H1 (cell line): ENCODE measurements around the gene MMP24. TPM values are rescaled to one million over a fixed set of nuclear protein-coding genes. Genes with fewer than 3 reads are reported as not detected.

ENCODE experiments used
- CTCF ChIA-PET: fragments of 300-600 bp; sonication (Branson Sonifier 250); formaldehyde crosslinking; loops from one replicate; lab custom pipeline; 2021; ENCODE audit not compliant: partially characterized antibody; lab: Charles Lee
- POLR2A ChIA-PET: fragments of 300-600 bp; sonication (Branson Sonifier 250); formaldehyde crosslinking; loops from one replicate; lab custom pipeline; 2021; ENCODE audit warnings: inconsistent platforms; ENCODE audit not compliant: partially characterized antibody; lab: Charles Lee
- DNase-seq, 2 experiments: peaks; one replicate each; pipeline versions ENCODE4 v3.0.0 to v3.0.0-alpha.2; 2010 to 2022; ENCODE audit warnings: low spot score in 2 of 2, low read depth in 1 of 2, mixed read lengths in 1 of 2
- FAIRE-seq: peaks from 2 replicates; lab custom pipeline; 2011; peaks lifted over from hg19 to GRCh38; lab: Jason Lieb, UNC
- H2AFZ ChIP-seq: 2 replicates; pipeline ENCODE4 v1.8.1; 2012; ENCODE audit warnings: low read length, inconsistent platforms
- H2AK5ac ChIP-seq: 2 replicates; pipeline ENCODE4 v1.6.1; 2013; ENCODE audit warnings: low read depth, low read length
- H2BK120ac ChIP-seq: replicated peaks from 2 replicates; pipeline ENCODE3; 2013; ENCODE audit warnings: low read depth, low read length, inconsistent platforms
- H2BK12ac ChIP-seq: 2 replicates; pipeline ENCODE4 v1.6.1; 2013; ENCODE audit warnings: low read depth, low read length
- H2BK15ac ChIP-seq: 2 replicates; pipeline ENCODE4 v1.6.1; 2013; ENCODE audit warnings: low read length
- H2BK20ac ChIP-seq: 2 replicates; pipeline ENCODE4 v1.6.1; 2013; ENCODE audit warnings: low read length
- H2BK5ac ChIP-seq: 2 replicates; pipeline ENCODE4 v1.6.1; 2013; ENCODE audit warnings: low read depth, low read length
- H3K14ac ChIP-seq: 2 replicates; pipeline ENCODE4 v1.6.1; 2013; ENCODE audit warnings: inconsistent platforms; ENCODE audit not compliant: insufficient read length
- H3K18ac ChIP-seq: 2 replicates; pipeline ENCODE4 v1.6.1; 2013; ENCODE audit warnings: low read length; ENCODE audit errors: extremely low read depth
- H3K23ac ChIP-seq: 2 replicates; pipeline ENCODE4 v1.6.1; 2013; ENCODE audit warnings: inconsistent platforms; ENCODE audit not compliant: insufficient read length
- H3K23me2 ChIP-seq: 2 replicates; pipeline ENCODE4 v1.6.1; 2013; ENCODE audit warnings: low read depth, low read length
- H3K27ac ChIP-seq: 2 replicates; pipeline ENCODE4 v1.6.1; 2011; ENCODE audit warnings: low read depth, low read length, inconsistent platforms
- H3K27me3 ChIP-seq, 4 experiments: replicated peaks in 1 of 4; 1 replicate in 1 of 4; 2 replicates in 3 of 4; pipeline versions ENCODE4 v1.6.1 to v1.8.1; 2011 to 2013; ENCODE audit warnings: low read length in 3 of 4, mild to moderate bottlenecking in 3 of 4, inconsistent platforms in 2 of 4, mixed read lengths in 2 of 4, moderate library complexity in 1 of 4; ENCODE audit not compliant: control insufficient read depth in 3 of 4, insufficient read depth in 3 of 4; ENCODE audit errors: extremely low read depth in 1 of 4
- H3K36me3 ChIP-seq, 4 experiments: 2 replicates each; pipeline versions ENCODE4 v1.6.1 to v1.8.1; 2011 to 2013; ENCODE audit warnings: mild to moderate bottlenecking in 4 of 4, low read length in 3 of 4, moderate library complexity in 2 of 4, control low read depth in 1 of 4, inconsistent platforms in 1 of 4; ENCODE audit not compliant: insufficient read depth in 4 of 4, control insufficient read depth in 2 of 4
- H3K4ac ChIP-seq: replicated peaks from 2 replicates; pipeline ENCODE3; 2013; ENCODE audit warnings: low read length, low read depth, mixed read lengths, inconsistent platforms; ENCODE audit not compliant: insufficient read length
- H3K4me1 ChIP-seq, 4 experiments: replicated peaks in 1 of 4; 1 replicate in 1 of 4; 2 replicates in 3 of 4; pipeline versions ENCODE4 v1.6.1 to v1.8.1; 2011 to 2013; ENCODE audit warnings: low read length in 3 of 4, inconsistent platforms in 2 of 4, mixed read lengths in 1 of 4; ENCODE audit not compliant: insufficient read depth in 4 of 4, control insufficient read depth in 3 of 4
- H3K4me2 ChIP-seq, 2 experiments: 2 replicates each; pipeline versions ENCODE4 v1.6.1 to v1.8.1; 2011 to 2013; ENCODE audit warnings: low read depth in 2 of 2, low read length in 2 of 2, control low read depth in 1 of 2, inconsistent platforms in 1 of 2, mild to moderate bottlenecking in 1 of 2; ENCODE audit not compliant: insufficient read depth in 1 of 2
- H3K4me3 ChIP-seq, 4 experiments: fragments of 200-600, 300-600 bp in 1 of 4; sonication (generic), shearing (Covaris generic), sonication (Bioruptor Twin) in 1 of 4; 2 replicates each; pipeline versions ENCODE4 v1.5.1 to v1.8.1; 2011 to 2016; ENCODE audit warnings: low read length in 4 of 4, low read depth in 3 of 4, control low read depth in 2 of 4, inconsistent platforms in 2 of 4, mild to moderate bottlenecking in 2 of 4, mixed read lengths in 1 of 4, moderate library complexity in 1 of 4; ENCODE audit not compliant: insufficient read depth in 2 of 4; ENCODE audit errors: extremely low read depth in 1 of 4
- H3K56ac ChIP-seq: replicated peaks from 2 replicates; pipeline ENCODE3; 2013; ENCODE audit warnings: low read depth, mild to moderate bottlenecking, mixed read lengths, low read length, inconsistent platforms; ENCODE audit not compliant: insufficient read length
- H3K79me1 ChIP-seq: 2 replicates; pipeline ENCODE4 v1.6.1; 2013; ENCODE audit warnings: low read depth, low read length, control low read depth
- H3K79me2 ChIP-seq, 2 experiments: 2 replicates each; pipeline versions ENCODE4 v1.6.1 to v1.8.1; 2012 to 2013; ENCODE audit warnings: low read length in 2 of 2, mild to moderate bottlenecking in 2 of 2, inconsistent platforms in 1 of 2; ENCODE audit not compliant: insufficient read depth in 2 of 2, control insufficient read depth in 1 of 2
- H3K9ac ChIP-seq, 4 experiments: replicated peaks in 1 of 4; 1 replicate in 1 of 4; 2 replicates in 3 of 4; pipeline versions ENCODE4 v1.6.1 to v1.8.1; 2011 to 2013; ENCODE audit warnings: low read depth in 3 of 4, low read length in 3 of 4, control low read depth in 2 of 4, mild to moderate bottlenecking in 2 of 4, moderate library complexity in 2 of 4, inconsistent platforms in 1 of 4; ENCODE audit errors: extremely low read depth in 1 of 4
- H3K9me3 ChIP-seq, 2 experiments: 2 replicates each; pipeline versions ENCODE4 v1.6.1 to v1.8.1; 2012 to 2013; ENCODE audit warnings: mild to moderate bottlenecking in 2 of 2, moderate library complexity in 2 of 2, control low read depth in 1 of 2, inconsistent platforms in 1 of 2, low read depth in 1 of 2, low read length in 1 of 2, mixed read lengths in 1 of 2; ENCODE audit not compliant: insufficient read depth in 2 of 2
- H4K20me1 ChIP-seq, 2 experiments: replicated peaks in 1 of 2; 2 replicates each; pipeline versions ENCODE3 to v1.8.1; 2011 to 2013; ENCODE audit warnings: inconsistent platforms in 2 of 2, low read length in 2 of 2, mild to moderate bottlenecking in 1 of 2; ENCODE audit not compliant: insufficient read depth in 2 of 2, control insufficient read depth in 1 of 2
- H4K5ac ChIP-seq: 2 replicates; pipeline ENCODE4 v1.6.1; 2013; ENCODE audit warnings: low read length, low read depth, mixed read lengths, inconsistent platforms; ENCODE audit not compliant: insufficient read length
- H4K8ac ChIP-seq: 2 replicates; pipeline ENCODE4 v1.8.0; 2013; ENCODE audit warnings: mild to moderate bottlenecking, moderate library complexity, low read length, inconsistent platforms; ENCODE audit not compliant: insufficient read depth; ENCODE audit errors: extremely low read depth
- H4K91ac ChIP-seq: replicated peaks from 2 replicates; pipeline ENCODE3; 2013; ENCODE audit warnings: low read length, mixed read lengths, inconsistent platforms; ENCODE audit not compliant: insufficient read length
- BRCA1 ChIP-seq: IDR thresholded peaks from 2 replicates; pipeline ENCODE4 v1.6.1; 2012; ENCODE audit warnings: low read depth, low read length, improper control_type of control experiment
- CEBPB ChIP-seq: IDR thresholded peaks from 2 replicates; pipeline ENCODE4 v1.6.1; 2012; ENCODE audit warnings: low read depth, low read length
- KDM1A ChIP-seq: fragments of 200-600, 300-600 bp; sonication (generic); IDR thresholded peaks from 2 replicates; pipeline ENCODE4 v1.7.1; 2016; ENCODE audit warnings: mild to moderate bottlenecking, low read length, borderline replicate concordance
- KDM4A ChIP-seq: IDR thresholded peaks from one replicate; pipeline ENCODE4 v1.7.1; 2012; ENCODE audit warnings: low read depth, mild to moderate bottlenecking, moderate library complexity, low read length, inconsistent platforms; ENCODE audit not compliant: severe bottlenecking
- SIN3A ChIP-seq, 2 experiments: IDR thresholded peaks in 1 of 2; conservative IDR thresholded peaks in 1 of 2; 2 replicates each; pipeline ENCODE4 v1.6.1; 2011 to 2012; ENCODE audit warnings: low read length in 2 of 2, improper control_type of control experiment in 1 of 2, low read depth in 1 of 2, mild to moderate bottlenecking in 1 of 2
- SP4 ChIP-seq: IDR thresholded peaks from 2 replicates; pipeline ENCODE4 v1.6.1; 2012; ENCODE audit warnings: low read length, inconsistent platforms
- SRF ChIP-seq: IDR thresholded peaks from 2 replicates; pipeline ENCODE4 v1.6.1; 2011; ENCODE audit warnings: mild to moderate bottlenecking, low read depth, low read length, moderate library complexity
- TCF12 ChIP-seq: IDR thresholded peaks from 2 replicates; pipeline ENCODE4 v1.6.1; 2011; ENCODE audit warnings: low read depth, mild to moderate bottlenecking, low read length
- ZNF274 ChIP-seq: IDR thresholded peaks from 2 replicates; pipeline ENCODE4 v1.7.0; 2012; ENCODE audit warnings: low read length, borderline replicate concordance; ENCODE audit errors: extremely low read depth
- WGBS, 2 experiments: shearing (Covaris generic) in 1 of 2; methylation state at CpG; one replicate each; pipeline versions ENCODE4 v1.1.6 to v1.1.7; 2013 to 2015; ENCODE audit warnings: low lambda C conversion rate in 2 of 2, mixed read lengths in 2 of 2, inconsistent platforms in 1 of 2, low coverage in 1 of 2, missing lambda C conversion rate in 1 of 2; ENCODE audit not compliant: insufficient replicate concordance in 2 of 2, insufficient coverage in 1 of 2, insufficient read length in 1 of 2; ENCODE audit errors: extremely low coverage in 1 of 2, missing lambda C conversion rate in 1 of 2; 5-methylcytosine and 5-hydroxymethylcytosine counted together
- polyA plus RNA-seq, 7 experiments: library from polyadenylated mRNA; depleted of rRNA in 3 of 7; stranded (reverse) in 5 of 7; unstranded in 2 of 7; fragments of >200 nt in 5 of 7; fragments of 200-250 nt in 2 of 7; gene quantifications; 1 replicate in 5 of 7; 2 replicates in 1 of 7; 4 replicates in 1 of 7; pipeline versions ENCODE4 v1.2.1 to v1.2.3, GENCODE V29; 2011 to 2013; ENCODE audit warnings: missing spikeins in 2 of 7, mixed read lengths in 2 of 7
- total RNA-seq: library from RNA; stranded (reverse); fragmentation: NEBNext Ultra II Directional; extraction: Animal tissue kit (Norgen Biotek cat#: 25700); gene quantifications from 2 replicates; pipeline ENCODE4 v1.2.1, GENCODE V29; 2021
- TF ChIP-seq, protein P1 (sequence below): IDR thresholded peaks from 2 replicates; pipeline ENCODE4 v1.6.1; 2011; ENCODE audit warnings: low read length, improper control_type of control experiment

The MMP24 gene
- total and polyA plus RNA-seq, 2 of the 8 experiments (the other 6 are each of a cell fraction or from before 2014, with no cell fraction given), result 18.8 to 21.4 TPM

DNA sequence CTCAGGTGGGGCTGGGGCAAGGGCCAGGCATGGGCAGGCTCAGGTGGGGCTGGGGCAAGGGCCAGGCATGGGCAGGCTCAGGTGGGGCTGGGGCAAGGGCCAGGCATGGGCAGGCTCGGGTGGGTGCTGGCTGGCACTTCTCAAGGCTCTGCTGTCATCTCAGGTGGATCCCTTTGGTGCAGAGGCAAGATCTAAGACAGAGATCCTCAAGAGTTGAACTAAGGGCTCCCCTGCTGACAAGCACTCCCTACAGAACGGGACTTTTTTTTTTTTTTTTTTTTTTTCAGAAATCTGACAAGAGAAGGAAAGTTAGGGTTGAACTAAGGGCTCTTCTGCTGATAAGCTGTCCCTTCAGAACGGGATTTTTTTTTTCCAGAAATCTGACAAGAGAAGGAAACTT is 26.5 kb downstream of the MMP24 start:
- Histone ChIP-seq H3K14ac (no peak overlapping the region), H3K4me2 (no peak overlapping the region), H3K36me3 (peaks cover 0 to 24% (median 0%) of the 10 kb centered on the region in 4 experiments; a peak in 2 of 8 replicates), H4K20me1 (no peaks in the 10 kb centered on the region), H3K79me2 (no peaks in the 10 kb centered on the region), H4K5ac (no peak overlapping the region), H3K4me1 (0 out of 7 replicates have a peak, but pooled peaks cover 0 to 2% (median 0%) of the 10 kb centered on the region in 4 experiments), H3K9ac (no peak overlapping the region), H2BK5ac (no peak overlapping the region), H4K91ac (no peak overlapping the region), H3K4me3 (no peak overlapping the region), H2BK15ac (no peak overlapping the region), H2BK20ac (no peak overlapping the region), H3K23ac (no peak overlapping the region), H3K56ac (no peak overlapping the region), H3K23me2 (no peaks in the 10 kb centered on the region), H2BK120ac (no peak overlapping the region), H3K4ac (no peak overlapping the region), H2BK12ac (no peak overlapping the region), H3K27me3 (no peaks in the 10 kb centered on the region), H2AFZ (no peak overlapping the region), H3K79me1 (no peaks in the 10 kb centered on the region), H3K27ac (no peak overlapping the region), H3K18ac (no peak overlapping the region), H4K8ac (no peak overlapping the region), H2AK5ac (no peak overlapping the region), H3K9me3 (no peaks in the 10 kb centered on the region)
- 75% methylated on average over 1 of the region's 3 CpGs; no CpG with 5 or more reads in 1 of the 2 experiments for WGBS, 2 experiments
- ChIA-PET POLR2A (interaction anchor here (0.6 to 7.5 kb wide), 2 partner anchors 12 to 265 kb away, joined by 3 to 52 read pairs; no protein-coding TSS in a partner anchor), CTCF (interaction anchor here (0.7 to 1.4 kb wide), 3 partner anchors 21 to 485 kb away, joined by 3 to 4 read pairs (median 3); no protein-coding TSS in a partner anchor)
- no peak for FAIRE-seq
- TF ChIP-seq ZNF274 (no peak), TCF12 (no peak), KDM4A (no peak), KDM1A (no peak), CEBPB (no peak), SRF (no peak), SP4 (no peak), BRCA1 (no peak), SIN3A (conservative IDR thresholded peaks at IDR 0.05 in 1 of 2, IDR thresholded peaks at IDR 0.05 in 1 of 2; ENCODE audit: low read depth in 1 of 2, low read length in 2 of 2) (no peak)
- TF ChIP-seq, protein P1, sequence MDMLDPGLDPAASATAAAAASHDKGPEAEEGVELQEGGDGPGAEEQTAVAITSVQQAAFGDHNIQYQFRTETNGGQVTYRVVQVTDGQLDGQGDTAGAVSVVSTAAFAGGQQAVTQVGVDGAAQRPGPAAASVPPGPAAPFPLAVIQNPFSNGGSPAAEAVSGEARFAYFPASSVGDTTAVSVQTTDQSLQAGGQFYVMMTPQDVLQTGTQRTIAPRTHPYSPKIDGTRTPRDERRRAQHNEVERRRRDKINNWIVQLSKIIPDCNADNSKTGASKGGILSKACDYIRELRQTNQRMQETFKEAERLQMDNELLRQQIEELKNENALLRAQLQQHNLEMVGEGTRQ, result no peak
- no peak for DNase-seq
